ENCODE measurements around the gene AP1S1.

Gene AP1S1

GRCh38 chr7:101202603-101202918 is 48.3 kb downstream of the AP1S1 start:
- no peak for DNase-seq

GRCh38 chr7:101203740-101204738 is 49.8 kb downstream of the AP1S1 start:
- peak; percentile 50 for DNase-seq

- DNase-seq = no peak
Observed at GRCh38 chr7:101205901-101206664, 51.8 kb downstream of the AP1S1 start.

GRCh38 chr7:101206665-101207042 is 52.4 kb downstream of the AP1S1 start:
- DNase-seq = no peak

GRCh38 chr7:101207459-101207858 is 53.2 kb downstream of the AP1S1 start:
- no peak for DNase-seq

- no peak for DNase-seq
Observed at GRCh38 chr7:101208794-101209193, 54.5 kb downstream of the AP1S1 start.

- no peak for DNase-seq
Observed at GRCh38 chr7:101210143-101210542, 55.9 kb downstream of the AP1S1 start.

All from CD4-positive, alpha-beta T cell treated with Interleukin-21 for 1 hour (primary cell).